Lower leg skin (tissue), 3 donors: ENCODE results near the gene ZMYND15.

Experiments used
- CTCF ChIP-seq, 3 donors: fragments of 450-650 bp; IDR thresholded peaks; one replicate each; pipeline ENCODE4 v1.5.1; 2016; ENCODE audit warnings: antibody characterized with exemption in 3 of 3, mild to moderate bottlenecking in 3 of 3, moderate library complexity in 2 of 3
- POLR2A ChIP-seq, 2 donors: fragments of 450-650 bp; IDR thresholded peaks; one replicate each; pipeline ENCODE4 v1.6.1; 2016 to 2017; ENCODE audit warnings: antibody characterized with exemption in 2 of 2, mild to moderate bottlenecking in 1 of 2, moderate library complexity in 1 of 2

DNA sequence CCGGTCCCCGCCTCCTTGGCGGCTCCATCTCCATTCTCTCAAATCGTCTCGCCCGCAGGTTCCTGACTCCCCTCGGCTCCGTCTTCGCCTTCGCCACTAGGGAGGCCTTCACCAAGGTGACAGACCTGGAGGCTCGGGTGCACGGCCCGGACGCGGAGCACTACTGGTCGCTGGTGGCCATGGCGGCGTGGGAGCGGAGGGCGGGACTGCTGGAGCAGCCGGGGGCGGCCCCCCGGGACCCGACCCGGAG, 50.0 kb downstream of the ZMYND15 start:
- TF ChIP-seq CTCF (IDR thresholded peaks at IDR 0.05) = no peak
- no peak for TF ChIP-seq POLR2A (IDR thresholded peaks at IDR 0.05)
